ENCODE results near the gene BIRC6.

The BIRC6 gene

DNA sequence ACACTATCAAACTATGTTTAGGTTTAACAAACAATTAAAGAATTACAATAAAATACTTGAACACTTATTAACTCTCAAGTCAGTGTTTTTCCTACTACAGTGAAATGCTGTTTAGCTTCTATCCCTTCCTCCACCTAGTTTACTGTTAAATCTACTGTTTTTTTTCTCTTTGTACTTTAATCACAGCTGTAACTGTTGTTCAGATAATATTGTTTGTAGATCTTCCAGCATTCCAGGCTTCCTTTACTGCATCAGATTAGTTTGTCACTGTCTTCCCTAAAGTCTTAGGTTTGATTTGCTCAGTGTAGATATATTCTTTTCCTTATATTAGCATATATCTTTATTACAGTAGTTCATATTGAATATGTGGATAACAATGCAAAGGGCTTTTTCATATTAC lies 22.5 kb downstream of the BIRC6 start:
- Histone ChIP-seq H3K36me3 (ENCODE audit: control insufficient read depth, low read length) (peaks cover 51% of the 10 kb centered on the region), H3K4me2 (ENCODE audit: low read length) (no peak overlapping the region), H3K9me2 (replicated peaks; ENCODE audit: control insufficient read depth, low read length) (no peaks in the 10 kb centered on the region), H3K27ac (ENCODE audit: low read depth, low read length) (no peak overlapping the region), H3F3A (ENCODE audit: control insufficient read depth, insufficient read depth) (no peaks in the 10 kb centered on the region), H3K9me3 (ENCODE audit: control insufficient read depth, insufficient read depth, low read length) (no peaks in the 10 kb centered on the region), H3K27me3 (ENCODE audit: control insufficient read depth, low read length) (no peaks in the 10 kb centered on the region), H4K20me1 (ENCODE audit: control insufficient read depth, insufficient read depth, low read depth, low read length) (no peaks in the 10 kb centered on the region; the same call in 1 of the 2 replicates), H3K4me1 (ENCODE audit: control insufficient read depth, low read length) (no peaks in the 10 kb centered on the region), H3K79me2 (ENCODE audit: control insufficient read depth, low read length) (peaks cover 88% of the 10 kb centered on the region), H3K4me3 (ENCODE audit: low read length) (no peak overlapping the region)
- TF ChIP-seq EZH2phosphoT487 (IDR thresholded peaks at IDR 0.05; ENCODE audit: borderline replicate concordance, low read length), result no peak
- TF ChIP-seq, protein P1, sequence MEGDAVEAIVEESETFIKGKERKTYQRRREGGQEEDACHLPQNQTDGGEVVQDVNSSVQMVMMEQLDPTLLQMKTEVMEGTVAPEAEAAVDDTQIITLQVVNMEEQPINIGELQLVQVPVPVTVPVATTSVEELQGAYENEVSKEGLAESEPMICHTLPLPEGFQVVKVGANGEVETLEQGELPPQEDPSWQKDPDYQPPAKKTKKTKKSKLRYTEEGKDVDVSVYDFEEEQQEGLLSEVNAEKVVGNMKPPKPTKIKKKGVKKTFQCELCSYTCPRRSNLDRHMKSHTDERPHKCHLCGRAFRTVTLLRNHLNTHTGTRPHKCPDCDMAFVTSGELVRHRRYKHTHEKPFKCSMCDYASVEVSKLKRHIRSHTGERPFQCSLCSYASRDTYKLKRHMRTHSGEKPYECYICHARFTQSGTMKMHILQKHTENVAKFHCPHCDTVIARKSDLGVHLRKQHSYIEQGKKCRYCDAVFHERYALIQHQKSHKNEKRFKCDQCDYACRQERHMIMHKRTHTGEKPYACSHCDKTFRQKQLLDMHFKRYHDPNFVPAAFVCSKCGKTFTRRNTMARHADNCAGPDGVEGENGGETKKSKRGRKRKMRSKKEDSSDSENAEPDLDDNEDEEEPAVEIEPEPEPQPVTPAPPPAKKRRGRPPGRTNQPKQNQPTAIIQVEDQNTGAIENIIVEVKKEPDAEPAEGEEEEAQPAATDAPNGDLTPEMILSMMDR (IDR thresholded peaks at IDR 0.05; ENCODE audit: low read depth, low read length, poor library complexity, severe bottlenecking), result no peak

DNA sequence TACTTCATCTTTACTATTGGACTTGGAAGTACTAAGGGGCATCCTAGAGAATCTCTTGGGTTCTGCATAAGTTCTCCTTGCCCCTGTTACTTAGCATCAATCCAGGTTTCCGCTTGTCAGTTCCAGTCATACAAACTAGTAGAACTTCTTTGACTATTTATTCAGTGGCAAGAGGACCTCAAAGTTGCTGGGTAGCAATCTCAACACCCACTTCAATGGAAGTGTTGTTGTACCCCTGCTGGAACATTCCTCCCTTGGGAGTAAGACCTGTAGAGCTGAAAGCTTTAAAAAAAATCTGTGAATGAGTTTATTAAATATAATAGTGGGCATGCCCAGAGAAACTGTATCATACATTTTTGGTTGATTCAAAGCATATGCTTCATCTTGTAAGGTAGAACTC lies 27.0 kb downstream of the BIRC6 start:
- Histone ChIP-seq H3K36me3 (ENCODE audit: control insufficient read depth, low read length) (peaks cover 85% of the 10 kb centered on the region), H3K27ac (ENCODE audit: low read depth, low read length) (no peak overlapping the region), H3K79me2 (ENCODE audit: control insufficient read depth, low read length) (peaks cover 78% of the 10 kb centered on the region), H3F3A (ENCODE audit: control insufficient read depth, insufficient read depth) (no peaks in the 10 kb centered on the region; the same call in 1 of the 2 replicates), H3K4me2 (ENCODE audit: low read length) (no peak overlapping the region), H3K4me3 (ENCODE audit: low read length) (no peak overlapping the region), H3K9me2 (replicated peaks; ENCODE audit: control insufficient read depth, low read length) (no peaks in the 10 kb centered on the region), H4K20me1 (ENCODE audit: control insufficient read depth, insufficient read depth, low read depth, low read length) (peaks cover 3% of the 10 kb centered on the region; the same call in 1 of the 2 replicates), H3K9me3 (ENCODE audit: control insufficient read depth, insufficient read depth, low read length) (no peaks in the 10 kb centered on the region), H3K4me1 (ENCODE audit: control insufficient read depth, low read length) (no peaks in the 10 kb centered on the region), H3K27me3 (ENCODE audit: control insufficient read depth, low read length) (no peaks in the 10 kb centered on the region)
- no peak for TF ChIP-seq EZH2phosphoT487 (IDR thresholded peaks at IDR 0.05; ENCODE audit: borderline replicate concordance, low read length)
- TF ChIP-seq, protein P1 (IDR thresholded peaks at IDR 0.05; ENCODE audit: low read depth, low read length, poor library complexity, severe bottlenecking), result no peak

DNA sequence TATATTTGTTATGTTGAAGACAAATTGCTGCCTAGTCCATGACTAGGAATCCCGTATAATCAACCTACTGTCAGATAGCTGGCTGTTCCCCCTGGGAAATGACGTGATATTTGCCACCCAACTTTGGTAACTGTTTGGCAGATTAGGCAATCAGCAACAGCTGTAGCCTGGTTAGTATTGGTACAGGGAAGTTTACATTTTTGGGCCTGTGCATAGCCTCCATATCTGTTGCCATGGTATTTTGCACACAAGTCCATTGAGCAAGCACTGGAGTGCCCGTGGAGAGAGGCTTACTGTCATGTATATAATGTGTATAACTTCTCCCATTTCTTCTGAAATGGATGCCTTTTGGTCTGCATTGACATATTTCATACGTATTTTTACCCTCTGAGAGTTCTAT lies 27.7 kb downstream of the BIRC6 start:
- H3K36me3 ChIP-seq (ENCODE audit: control insufficient read depth, low read length), result peaks cover 85% of the 10 kb centered on the region
- H3K27ac ChIP-seq (ENCODE audit: low read depth, low read length), result no peak overlapping the region
- H4K20me1 ChIP-seq (ENCODE audit: control insufficient read depth, insufficient read depth, low read depth, low read length), result peaks cover 3% of the 10 kb centered on the region; the same call in 1 of the 2 replicates
- H3K4me1 ChIP-seq (ENCODE audit: control insufficient read depth, low read length), result no peaks in the 10 kb centered on the region
- no peaks in the 10 kb centered on the region for H3K27me3 ChIP-seq (ENCODE audit: control insufficient read depth, low read length)
- H3K9me3 ChIP-seq (ENCODE audit: control insufficient read depth, insufficient read depth, low read length), result no peaks in the 10 kb centered on the region
- no peak for TF ChIP-seq EZH2phosphoT487 (IDR thresholded peaks at IDR 0.05; ENCODE audit: borderline replicate concordance, low read length)
- TF ChIP-seq, protein P1 (IDR thresholded peaks at IDR 0.05; ENCODE audit: low read depth, low read length, poor library complexity, severe bottlenecking), result no peak
- no peak overlapping the region for H3K4me3 ChIP-seq (ENCODE audit: low read length)
- peaks cover 72% of the 10 kb centered on the region for H3K79me2 ChIP-seq (ENCODE audit: control insufficient read depth, low read length)
- H3K4me2 ChIP-seq (ENCODE audit: low read length), result no peak overlapping the region
- H3F3A ChIP-seq (ENCODE audit: control insufficient read depth, insufficient read depth), result no peaks in the 10 kb centered on the region; the same call in 1 of the 2 replicates
- no peaks in the 10 kb centered on the region for H3K9me2 ChIP-seq (replicated peaks; ENCODE audit: control insufficient read depth, low read length)
